Measurements from ENCODE around the gene UQCRH.

UQCRH gene

DNA sequence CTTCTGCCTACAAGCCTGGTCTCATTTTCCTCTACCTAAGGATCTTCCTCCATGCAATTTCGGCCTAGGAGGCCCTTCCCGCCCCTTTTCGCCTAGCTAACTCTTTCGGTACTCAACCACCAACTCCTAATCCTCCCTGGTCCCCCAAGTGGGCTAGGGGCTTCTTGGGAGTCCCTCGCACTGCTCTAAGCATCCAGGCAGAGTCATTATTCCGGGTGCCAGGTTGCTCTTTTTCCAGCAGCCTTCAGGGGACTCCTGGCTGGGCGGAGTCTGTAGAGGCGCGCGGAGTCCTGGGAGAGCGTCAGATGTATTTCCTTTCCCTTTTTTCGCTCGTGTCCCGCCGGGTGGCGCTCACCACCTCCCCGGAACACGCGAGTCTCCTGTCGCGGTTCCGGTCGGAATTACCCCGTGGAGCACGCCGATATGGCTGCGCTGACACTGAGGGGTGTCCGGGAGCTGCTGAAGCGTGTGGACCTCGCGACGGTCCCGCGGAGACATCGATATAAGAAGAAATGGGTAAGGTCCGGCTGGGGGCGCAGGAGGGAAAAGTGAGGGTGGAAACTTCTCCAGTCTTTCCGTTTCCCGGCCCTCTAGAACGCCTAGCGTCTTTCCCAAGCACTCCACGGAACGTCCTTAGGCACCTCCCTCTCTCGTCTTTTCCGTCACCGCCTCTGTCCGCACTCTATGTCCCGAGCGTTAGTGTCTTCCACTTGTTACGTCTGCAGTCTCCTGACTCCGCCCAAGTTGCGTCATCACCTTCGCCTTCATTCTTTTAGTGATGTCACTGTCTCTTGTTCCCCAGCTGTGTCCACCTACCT, 37.1 kb downstream of the UQCRH start, which contains the start of gene NSUN4:
Gene NSUN4, plus strand, starts transcription at position 404 of the 818 bp plus-strand sequence. Its CDS starts 20 bp downstream, at position 424.
- peak; percentile 95 for DNase-seq (ENCODE audit: low read depth, low spot score)
- H3K4me3 ChIP-seq (ENCODE audit: low read depth, low read length): peak within 1 kb of the TSS; percentile 82
- TF ChIP-seq CTCF (IDR thresholded peaks at IDR 0.05; ENCODE audit: low read depth, low read length): peak; percentile 77
- in situ Hi-C loops (cut with HindIII; ENCODE audit: low sequenced_read_pairs): no loop called here

GRCh38 chr1:46341222-46342083, 38.0 kb downstream of the UQCRH start:
- no peak for DNase-seq (ENCODE audit: low read depth, low spot score)
- H3K4me3 ChIP-seq (ENCODE audit: low read depth, low read length): peak overlapping the region; percentile 82
- in situ Hi-C loops (cut with HindIII; ENCODE audit: low sequenced_read_pairs): no loop called here
- no peak for TF ChIP-seq CTCF (IDR thresholded peaks at IDR 0.05; ENCODE audit: low read depth, low read length)

DNA sequence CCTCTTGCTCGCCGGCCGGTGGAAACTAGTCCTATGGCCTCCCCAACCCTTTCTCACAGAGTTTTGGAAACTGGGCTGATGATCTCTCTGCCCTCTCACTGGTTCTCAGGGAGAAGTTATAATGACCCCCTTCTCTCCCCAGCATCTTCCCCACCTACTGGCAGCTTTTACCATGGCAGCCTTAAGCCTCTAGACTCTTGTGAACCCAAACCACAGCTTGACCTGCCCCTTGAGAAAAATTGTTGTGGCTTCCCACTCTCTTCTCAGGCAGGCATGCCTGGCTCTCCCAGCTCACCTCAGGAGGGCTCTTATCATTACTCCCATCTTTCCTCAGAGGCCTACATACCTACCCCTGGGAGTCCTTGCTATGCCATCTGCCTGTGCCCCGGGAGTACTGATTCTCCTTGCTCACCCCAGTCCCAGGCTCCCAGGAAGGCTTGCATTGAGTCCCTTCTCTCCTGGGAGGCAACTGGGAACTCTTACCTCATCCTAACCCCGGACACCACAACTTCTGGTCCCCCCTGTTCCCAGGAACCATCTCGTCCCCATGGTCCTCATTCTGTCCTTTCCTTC, 38.7 kb downstream of the UQCRH start:
- no peak overlapping the region for H3K4me3 ChIP-seq (ENCODE audit: low read depth, low read length)
- in situ Hi-C loops (cut with HindIII; ENCODE audit: low sequenced_read_pairs): no loop called here
- DNase-seq (ENCODE audit: low read depth, low spot score): peak; percentile 50
- TF ChIP-seq CTCF (IDR thresholded peaks at IDR 0.05; ENCODE audit: low read depth, low read length): peak; percentile 47

GRCh38 chr1:46342677-46343350, 39.3 kb downstream of the UQCRH start:
- H3K4me3 ChIP-seq (ENCODE audit: low read depth, low read length): no peak overlapping the region
- TF ChIP-seq CTCF (IDR thresholded peaks at IDR 0.05; ENCODE audit: low read depth, low read length): no peak
- no peak for DNase-seq (ENCODE audit: low read depth, low spot score)
- in situ Hi-C loops (cut with HindIII; ENCODE audit: low sequenced_read_pairs): no loop called here

DNA sequence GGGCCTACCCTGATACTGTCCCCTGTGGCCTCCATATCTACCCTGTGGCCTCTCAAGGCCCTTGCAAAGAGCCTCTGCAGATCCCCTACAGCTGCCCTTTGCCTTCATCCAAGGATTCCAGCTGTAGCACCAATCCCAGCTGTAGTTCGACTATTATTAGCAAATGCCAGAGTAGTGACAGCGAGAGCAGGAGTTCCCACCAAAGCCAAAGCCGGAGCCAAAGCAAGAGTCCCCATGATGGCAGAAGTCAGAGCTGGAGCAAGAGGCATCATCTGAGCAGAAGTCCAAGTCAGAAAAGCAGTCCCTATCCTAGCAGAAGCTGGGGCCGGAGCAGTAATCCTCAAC, 39.8 kb downstream of the UQCRH start:
- DNase-seq (ENCODE audit: low read depth, low spot score): no peak
- TF ChIP-seq CTCF (IDR thresholded peaks at IDR 0.05; ENCODE audit: low read depth, low read length): no peak
- H3K4me3 ChIP-seq (ENCODE audit: low read depth, low read length): no peak overlapping the region
- in situ Hi-C loops (cut with HindIII; ENCODE audit: low sequenced_read_pairs): no loop called here

GRCh38 chr1:46343705-46344104, 40.2 kb downstream of the UQCRH start:
- TF ChIP-seq CTCF (IDR thresholded peaks at IDR 0.05; ENCODE audit: low read depth, low read length): no peak
- DNase-seq (ENCODE audit: low read depth, low spot score): no peak
- no peak overlapping the region for H3K4me3 ChIP-seq (ENCODE audit: low read depth, low read length)
- in situ Hi-C loops (cut with HindIII; ENCODE audit: low sequenced_read_pairs): no loop called here

Data from astrocyte of the spinal cord (primary cell).